K562 (cell line): ENCODE measurements around the gene KCNK3. TPM values are rescaled to one million over a fixed set of nuclear protein-coding genes. Genes with fewer than 3 reads are reported as not detected.

Experiments used
- ATAC-seq: fragments of 200-7000 bp; cut with Tn5 transposase; 3 replicates; pipeline ENCODE4 v1.9.1; 2020; ENCODE audit warnings: moderate library complexity
- BruUV-seq: library from RNA; stranded (reverse); fragments of 400-500 nt; replicated peaks from 2 replicates; lab custom pipeline; 2021; lab: Mats Ljungman, UMichigan
- CTCF ChIA-PET: fragments of 300-600 bp; formaldehyde crosslinking; extraction: SDS; loops from one replicate; lab custom pipeline; 2021; ENCODE audit warnings: low intra/inter-chr PET ratio; lab: Yijun Ruan, JAX
- POLR2A ChIA-PET: fragments of 300-600, 350-650 bp; sonication (Branson Sonifier 250); formaldehyde crosslinking; extraction: SDS; loops from one replicate; lab custom pipeline; 2021; ENCODE audit warnings: antibody characterized with exemption, inconsistent platforms; lab: Yijun Ruan, JAX
- DNase-seq, 4 experiments: peaks; one replicate each; pipeline versions ENCODE4 v3.0.0 to v3.0.0-alpha.2; 2011 to 2018; ENCODE audit warnings: low spot score in 3 of 4, mixed read lengths in 3 of 4; ENCODE audit errors: extremely low read depth in 1 of 4
- FAIRE-seq: peaks from 2 replicates; lab custom pipeline; 2011; peaks lifted over from hg19 to GRCh38; lab: Jason Lieb, UNC
- H2AFZ ChIP-seq: 2 replicates; pipeline ENCODE4 v1.6.0; 2011; ENCODE audit warnings: low read depth, low read length, control low read depth, inconsistent platforms
- H3K27ac ChIP-seq: fragments of 200-600 bp; 3 replicates; pipeline ENCODE4 v1.8.0; 2011; ENCODE audit warnings: low read depth, mild to moderate bottlenecking, control low read depth, inconsistent platforms, low read length, moderate library complexity, mixed read lengths; ENCODE audit errors: extremely low read depth
- H3K27me3 ChIP-seq, 2 experiments: fragments of 300-600 bp in 1 of 2; 2 replicates in 1 of 2; 3 replicates in 1 of 2; pipeline versions ENCODE4 v1.6.0 to v1.8.0; 2011; ENCODE audit warnings: inconsistent platforms in 2 of 2, low read length in 2 of 2, mild to moderate bottlenecking in 1 of 2, mixed read lengths in 1 of 2, moderate library complexity in 1 of 2; ENCODE audit not compliant: control insufficient read depth in 2 of 2, insufficient read depth in 2 of 2
- H3K36me3 ChIP-seq: fragments of 300-600 bp; 3 replicates; pipeline ENCODE4 v1.8.0; 2011; ENCODE audit warnings: mild to moderate bottlenecking, low read length, inconsistent platforms; ENCODE audit not compliant: control insufficient read depth, insufficient read depth
- H3K4me1 ChIP-seq, 2 experiments: fragments of 200-600 bp in 1 of 2; replicated peaks in 1 of 2; 2 replicates in 1 of 2; 3 replicates in 1 of 2; pipeline versions ENCODE4 v1.5.1 to v1.8.0; 2011; ENCODE audit warnings: inconsistent platforms in 2 of 2, low read length in 2 of 2, mild to moderate bottlenecking in 1 of 2, mixed read lengths in 1 of 2, moderate library complexity in 1 of 2; ENCODE audit not compliant: control insufficient read depth in 2 of 2, insufficient read depth in 2 of 2
- H3K4me2 ChIP-seq: 2 replicates; pipeline ENCODE4 v1.6.1; 2011; ENCODE audit warnings: low read length, control low read depth, inconsistent platforms, mixed read lengths; ENCODE audit not compliant: insufficient read depth
- H3K4me3 ChIP-seq: fragments of 200-600 bp; sonication (generic), shearing (Covaris generic); 2 replicates; pipeline ENCODE4 v1.5.1; 2016; ENCODE audit warnings: control low read depth, inconsistent platforms
- H3K79me2 ChIP-seq: fragments of 200-600 bp; 3 replicates; pipeline ENCODE4 v1.8.0; 2011; ENCODE audit warnings: low read length, inconsistent platforms; ENCODE audit not compliant: control insufficient read depth, insufficient read depth
- H3K9ac ChIP-seq, 2 experiments: 2 replicates each; pipeline versions ENCODE4 v1.6.0 to v1.6.1; 2011; ENCODE audit warnings: low read depth in 2 of 2, low read length in 2 of 2, control low read depth in 1 of 2, inconsistent platforms in 1 of 2, mild to moderate bottlenecking in 1 of 2, mixed read lengths in 1 of 2; ENCODE audit not compliant: insufficient read depth in 1 of 2
- H3K9me1 ChIP-seq: one replicate; pipeline ENCODE4 v1.6.0; 2011; ENCODE audit warnings: inconsistent platforms, mild to moderate bottlenecking, low read length, moderate library complexity; ENCODE audit not compliant: control insufficient read depth, insufficient read depth
- H3K9me3 ChIP-seq: replicated peaks from 2 replicates; pipeline ENCODE4 v1.5.1; 2011; ENCODE audit warnings: low read depth, low read length, inconsistent platforms; ENCODE audit not compliant: control insufficient read depth, insufficient read depth
- H4K20me1 ChIP-seq: replicated peaks from 2 replicates; pipeline ENCODE4 v1.6.1; 2011; ENCODE audit warnings: low read length, inconsistent platforms, mixed read lengths; ENCODE audit not compliant: control insufficient read depth, insufficient read depth
- CBFA2T3 ChIP-seq: fragments of 450-650 bp; IDR thresholded peaks from 2 replicates; pipeline ENCODE4 v1.6.1; 2017
- MNT ChIP-seq, 2 experiments: fragments of 450-650 bp; conservative IDR thresholded peaks; 2 replicates each; pipeline ENCODE4 v1.6.1; 2017; ENCODE audit warnings: mild to moderate bottlenecking in 2 of 2, moderate library complexity in 2 of 2
- NFRKB ChIP-seq: fragments of 450-650 bp; IDR thresholded peaks from 2 replicates; pipeline ENCODE4 v1.6.1; 2016; ENCODE audit warnings: low read depth
- RBM25 ChIP-seq: fragments of 200-400 bp; formaldehyde crosslinking; IDR thresholded peaks from 2 replicates; pipeline ENCODE4 v1.6.1; 2018; ENCODE audit warnings: low read length, low read depth, moderate library complexity; ENCODE audit not compliant: severe bottlenecking
- TCF3 ChIP-seq: sonication (generic); formaldehyde crosslinking; IDR thresholded peaks from 2 replicates; pipeline ENCODE4 v1.4.0; 2020; ENCODE audit warnings: mild to moderate bottlenecking, missing genetic modification reagents
- TEAD1 ChIP-seq, 2 experiments: fragments of 450-650 bp in 1 of 2; sonication (generic) in 1 of 2; formaldehyde crosslinking; IDR thresholded peaks; 2 replicates each; pipeline versions ENCODE4 v1.4.0 to v1.8.0; 2020 to 2022; ENCODE audit warnings: mild to moderate bottlenecking in 2 of 2, missing genetic modification reagents in 1 of 2
- ZNF217 ChIP-seq: sonication (generic); formaldehyde crosslinking; IDR thresholded peaks from 2 replicates; pipeline ENCODE4 v1.8.0; 2022; ENCODE audit warnings: mild to moderate bottlenecking, missing genetic modification reagents
- ZNF354B ChIP-seq: fragments of 250-450 bp; sonication (Bioruptor Pico); IDR thresholded peaks from 2 replicates; pipeline ENCODE4 v1.4.0; 2020
- WGBS: fragments of 100-300 bp; shearing (Covaris generic); methylation state at CpG from one replicate; pipeline ENCODE4 v1.1.6; 2016; ENCODE audit warnings: low coverage, mixed read lengths; ENCODE audit not compliant: insufficient coverage; ENCODE audit errors: missing lambda C conversion rate; 5-methylcytosine and 5-hydroxymethylcytosine counted together
- in situ Hi-C: fragments of 300-500 bp; cut with MboI; formaldehyde crosslinking; loops from 4 replicates; pipeline ENCODE4 v1.15.0; 2018; ENCODE audit warnings: inconsistent platforms, mixed read lengths
- intact Hi-C: fragments of 100-400 bp; cut with micrococcal nuclease; formaldehyde crosslinking; loops from 2 replicates; pipeline ENCODE4 v1.14.2; 2022
- polyA plus RNA-seq, 8 experiments: library from polyadenylated mRNA; depleted of rRNA in 4 of 8; stranded (reverse) in 5 of 8; unstranded in 3 of 8; fragments of >200 nt; fragmentation: Nextera tagmentation in 2 of 8; fragmentation: Illumina TruSeq in 1 of 8; extraction: Ambion mirVana in 2 of 8; extraction: Trizol in 1 of 8; gene quantifications; 2 replicates each; pipeline versions ENCODE4 v1.2.1 to v1.2.3, GENCODE V29; 2011 to 2014; ENCODE audit warnings: inconsistent platforms in 1 of 8, missing spikeins in 1 of 8
- total RNA-seq, 7 experiments: library from RNA; depleted of rRNA in 6 of 7; stranded (reverse); fragments of >200 nt in 6 of 7; fragmentation: Illumina TruSeq in 2 of 7; extraction: Trizol in 2 of 7; gene quantifications; 2 replicates each; pipeline versions ENCODE4 v1.2.1 to v1.2.3, GENCODE V29; 2011 to 2021; ENCODE audit warnings: low replicate concordance in 1 of 7
- TF ChIP-seq, protein P1 (sequence below): fragments of 200-800 bp; sonication (Bioruptor generic); IDR thresholded peaks from 2 replicates; pipeline ENCODE4 v1.6.1; 2017; ENCODE audit warnings: missing genetic modification characterization, missing compliant biosample characterization
- TF ChIP-seq, protein P2 (sequence below): fragments of 250-450 bp; sonication (Bioruptor Pico); IDR thresholded peaks from 2 replicates; pipeline ENCODE4 v1.8.0; 2022; ENCODE audit warnings: moderate library complexity, mild to moderate bottlenecking, inconsistent platforms

KCNK3 gene
- total and polyA plus RNA-seq, 9 of the 15 experiments (the other 6 are each of a cell fraction or from before 2014, with no cell fraction given) = 0.01 to 0.20 (median 0.07) TPM; not detected in 5

GRCh38 chr2:26657265-26657664, 35.3 kb upstream of the KCNK3 start:
- POLR2A ChIA-PET = interaction anchor here (0.6 kb wide), 1 partner anchor 9 kb away, joined by 3 read pairs; no protein-coding TSS in a partner anchor
- no peak overlapping the region for H3K4me3 ChIP-seq
- FAIRE-seq = no peak

DNA sequence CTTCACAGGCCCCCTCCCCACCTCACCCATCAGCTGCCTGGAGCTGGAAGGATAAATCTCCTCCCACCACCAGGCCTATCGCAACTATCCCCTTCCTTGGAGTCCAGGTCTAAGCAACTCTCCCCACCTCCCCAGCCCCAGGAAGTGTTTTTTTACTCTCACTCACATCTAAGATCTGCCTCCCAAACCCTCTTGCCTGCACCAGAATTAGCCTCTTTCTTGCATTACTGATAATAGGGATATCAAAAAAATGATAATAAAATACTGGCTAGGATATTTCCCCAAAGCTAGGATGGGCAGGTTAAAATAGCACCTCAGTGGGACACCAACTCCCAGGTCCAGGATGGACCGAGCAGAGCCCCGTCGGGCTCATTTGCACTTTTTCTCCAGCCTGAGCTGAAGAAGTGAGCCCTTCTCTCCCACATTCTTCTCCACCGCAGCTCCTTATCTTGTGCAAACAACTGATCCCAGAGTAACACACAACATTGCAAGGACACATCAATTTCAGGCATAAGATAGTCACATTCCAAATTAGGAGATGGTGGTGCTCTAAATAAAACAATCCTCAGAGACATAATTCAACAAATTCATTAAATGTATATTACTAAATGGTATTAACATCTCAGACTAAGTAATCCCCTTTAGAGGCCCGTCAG, 33.7 kb upstream of the KCNK3 start:
- DNase-seq (peak in 2 of 4 experiments; percentile 20 to 31), FAIRE-seq (no peak), ATAC-seq (no peak)
- Histone ChIP-seq H3K27me3 (peaks cover 6 to 22% of the 10 kb centered on the region in 2 experiments; a peak in 4 of 5 replicates), H3K4me1 (no peaks in the 10 kb centered on the region; a peak in 1 of 5 replicates), H4K20me1 (no peaks in the 10 kb centered on the region), H3K36me3 (no peaks in the 10 kb centered on the region), H2AFZ (no peak overlapping the region), H3K4me3 (no peak overlapping the region), H3K9me3 (no peaks in the 10 kb centered on the region), H3K9me1 (no peaks in the 10 kb centered on the region), H3K4me2 (no peak overlapping the region), H3K79me2 (no peaks in the 10 kb centered on the region), H3K9ac (no peak overlapping the region), H3K27ac (no peak overlapping the region)
- ChIA-PET POLR2A (interaction anchor here (0.6 to 0.8 kb wide), 2 partner anchors 27 to 64 kb away, joined by 3 read pairs; no protein-coding TSS in a partner anchor), CTCF (no interaction called here)
- BruUV-seq = no TSS peak
- in situ Hi-C loops (no loop called here), intact Hi-C loops (no loop called here)
- WGBS = 2% methylated on average over 6 of the region's 6 CpGs
- TF ChIP-seq ZNF354B (CRISPR knock-in tag) = no peak
- no peak for TF ChIP-seq NFRKB
- peak; percentile 60 to 88; a peak in 2 of 4 replicates for TF ChIP-seq TEAD1 (CRISPR knock-in tag; IDR thresholded peaks at IDR 0.05)
- no peak for TF ChIP-seq MNT (conservative IDR thresholded peaks at IDR 0.05)
- TF ChIP-seq ZNF217 (CRISPR knock-in tag) = no peak
- peak; percentile 73 for TF ChIP-seq TCF3 (CRISPR knock-in tag)
- peak; percentile 37 for TF ChIP-seq CBFA2T3
- TF ChIP-seq, protein P1, sequence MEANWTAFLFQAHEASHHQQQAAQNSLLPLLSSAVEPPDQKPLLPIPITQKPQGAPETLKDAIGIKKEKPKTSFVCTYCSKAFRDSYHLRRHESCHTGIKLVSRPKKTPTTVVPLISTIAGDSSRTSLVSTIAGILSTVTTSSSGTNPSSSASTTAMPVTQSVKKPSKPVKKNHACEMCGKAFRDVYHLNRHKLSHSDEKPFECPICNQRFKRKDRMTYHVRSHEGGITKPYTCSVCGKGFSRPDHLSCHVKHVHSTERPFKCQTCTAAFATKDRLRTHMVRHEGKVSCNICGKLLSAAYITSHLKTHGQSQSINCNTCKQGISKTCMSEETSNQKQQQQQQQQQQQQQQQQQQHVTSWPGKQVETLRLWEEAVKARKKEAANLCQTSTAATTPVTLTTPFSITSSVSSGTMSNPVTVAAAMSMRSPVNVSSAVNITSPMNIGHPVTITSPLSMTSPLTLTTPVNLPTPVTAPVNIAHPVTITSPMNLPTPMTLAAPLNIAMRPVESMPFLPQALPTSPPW (CRISPR knock-in tag) = 0 out of 2 replicates have a peak, but pooled peaks have one; percentile 11

More at GRCh38 chr2:26657265-26657664, 35.3 kb upstream of the KCNK3 start:
- no peaks in the 10 kb centered on the region for H3K36me3 ChIP-seq
- intact Hi-C loops = no loop called here
- peak; percentile 10 for TF ChIP-seq RBM25
- TF ChIP-seq, protein P2, sequence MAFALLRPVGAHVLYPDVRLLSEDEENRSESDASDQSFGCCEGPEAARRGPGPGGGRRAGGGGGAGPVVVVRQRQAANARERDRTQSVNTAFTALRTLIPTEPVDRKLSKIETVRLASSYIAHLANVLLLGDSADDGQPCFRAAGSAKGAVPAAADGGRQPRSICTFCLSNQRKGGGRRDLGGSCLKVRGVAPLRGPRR = no peak
- no peaks in the 10 kb centered on the region for H3K9me1 ChIP-seq
- no peaks in the 10 kb centered on the region for H3K9me3 ChIP-seq
- no peaks in the 10 kb centered on the region for H4K20me1 ChIP-seq
- 0% methylated on average over 4 of the region's 4 CpGs for WGBS
- no peak overlapping the region for H3K4me2 ChIP-seq
- H2AFZ ChIP-seq = no peak overlapping the region
- in situ Hi-C loops = no loop called here
- DNase-seq (no peak), ATAC-seq (no peak)
- peaks cover 0 to 3% of the 10 kb centered on the region in 2 experiments; a peak in 1 of 5 replicates for H3K4me1 ChIP-seq
- no peak overlapping the region for H3K27ac ChIP-seq
- BruUV-seq = no TSS peak
- no peak overlapping the region for H3K9ac ChIP-seq
- no peaks in the 10 kb centered on the region for H3K79me2 ChIP-seq
- CTCF ChIA-PET = no interaction called here
- H3K27me3 ChIP-seq = peaks cover 12 to 32% of the 10 kb centered on the region in 2 experiments
